MCF 10A (cell line): ENCODE results near the gene TMEFF2. TPM values are rescaled to one million over a fixed set of nuclear protein-coding genes. Genes with fewer than 3 reads are reported as not detected.

Source experiments
- BruUV-seq: library from RNA; stranded (reverse); fragments of 400-500 nt; replicated peaks from 2 replicates; lab custom pipeline; 2021; lab: Mats Ljungman, UMichigan
- CTCF ChIA-PET: fragments of 300-600 bp; sonication (Branson Sonifier 250); formaldehyde crosslinking; extraction: SDS; loops from one replicate; lab custom pipeline; 2021; ENCODE audit warnings: antibody characterized with exemption, inconsistent platforms; lab: Yijun Ruan, JAX
- POLR2A ChIA-PET: fragments of 300-600, 350-650 bp; sonication (Branson Sonifier 250); formaldehyde crosslinking; extraction: SDS; loops from one replicate; lab custom pipeline; 2020; ENCODE audit warnings: antibody characterized with exemption, inconsistent platforms; lab: Yijun Ruan, JAX
- DNase-seq: peaks from one replicate; pipeline ENCODE4 v3.0.0-alpha.2; 2018; ENCODE audit not compliant: unreplicated experiment
- H3K27ac Mint-ChIP-seq: one replicate; pipeline ENCODE4 v1.8.0; 2022; ENCODE audit warnings: mild to moderate bottlenecking, low read depth, mixed read lengths; ENCODE audit not compliant: unreplicated experiment
- H3K27me3 Mint-ChIP-seq: one replicate; pipeline ENCODE4 v1.8.0; 2022; ENCODE audit warnings: mixed read lengths; ENCODE audit not compliant: insufficient read depth, unreplicated experiment
- H3K36me3 Mint-ChIP-seq: one replicate; pipeline ENCODE4 v1.8.0; 2022; ENCODE audit warnings: mild to moderate bottlenecking, moderate library complexity, mixed read lengths; ENCODE audit not compliant: insufficient read depth, unreplicated experiment
- H3K4me1 Mint-ChIP-seq: one replicate; pipeline ENCODE4 v1.8.0; 2022; ENCODE audit warnings: mixed read lengths; ENCODE audit not compliant: insufficient read depth, unreplicated experiment
- H3K4me3 Mint-ChIP-seq: one replicate; pipeline ENCODE4 v1.8.0; 2022; ENCODE audit warnings: mild to moderate bottlenecking, moderate library complexity, mixed read lengths; ENCODE audit not compliant: unreplicated experiment
- H3K9me3 Mint-ChIP-seq: one replicate; pipeline ENCODE4 v1.8.0; 2022; ENCODE audit warnings: mixed read lengths; ENCODE audit not compliant: unreplicated experiment
- CTCF ChIP-seq: fragments of 200-600 bp; IDR thresholded peaks from one replicate; pipeline ENCODE4 v1.8.0; 2022; ENCODE audit warnings: antibody characterized with exemption, mild to moderate bottlenecking; ENCODE audit not compliant: unreplicated experiment
- intact Hi-C: fragments of 100-400 bp; cut with micrococcal nuclease; formaldehyde crosslinking; loops from 2 replicates; pipeline ENCODE4 v1.14.1; 2022
- total RNA-seq: library from RNA; stranded (reverse); gene quantifications from 2 replicates; pipeline ENCODE4 v1.2.3, GENCODE V29; 2022

Gene TMEFF2
- total RNA-seq, 1 experiment from 2014 or later: not detected

DNA sequence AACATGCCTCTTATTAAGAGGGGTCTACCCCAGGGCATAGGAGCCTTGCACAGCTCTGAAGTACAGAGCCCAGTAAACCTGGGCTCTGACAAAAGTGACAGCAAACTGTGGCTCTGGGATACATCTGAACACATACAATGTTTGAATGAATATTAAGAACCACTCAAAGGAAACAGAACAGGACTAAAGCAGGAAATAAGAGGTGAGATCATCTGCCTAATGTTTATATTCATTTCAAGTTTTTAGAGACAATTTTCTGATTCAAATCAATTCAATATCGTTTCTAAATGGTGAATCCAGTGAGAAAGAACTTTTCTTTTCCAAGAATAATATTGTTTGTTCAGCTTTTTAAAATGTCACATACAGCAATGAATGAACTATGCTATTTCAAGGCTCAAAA, 211.1 kb downstream of the TMEFF2 start:
- CTCF ChIA-PET: no interaction called here
- H3K36me3 Mint-ChIP-seq: peaks cover 5% of the 10 kb centered on the region
- no TSS peak for BruUV-seq
- TF ChIP-seq CTCF: no peak
- H3K27me3 Mint-ChIP-seq: no peaks in the 10 kb centered on the region
- H3K4me1 Mint-ChIP-seq: peaks cover 16% of the 10 kb centered on the region
- no peak for DNase-seq
- H3K4me3 Mint-ChIP-seq: no peak overlapping the region
- POLR2A ChIA-PET: interaction anchor here (0.6 kb wide), 1 partner anchor 70 kb away, joined by 3 read pairs; no protein-coding TSS in a partner anchor
- intact Hi-C loops: no loop called here
- no peak overlapping the region for H3K27ac Mint-ChIP-seq
- no peaks in the 10 kb centered on the region for H3K9me3 Mint-ChIP-seq

- BruUV-seq: no TSS peak
- Mint-ChIP-seq H3K9me3 (no peaks in the 10 kb centered on the region), H3K27ac (no peak overlapping the region), H3K36me3 (peaks cover 5% of the 10 kb centered on the region), H3K4me1 (peaks cover 16% of the 10 kb centered on the region), H3K27me3 (no peaks in the 10 kb centered on the region), H3K4me3 (no peak overlapping the region)
- TF ChIP-seq CTCF: no peak
- POLR2A ChIA-PET: interaction anchor here (0.8 kb wide), 1 partner anchor 113 kb away, joined by 4 read pairs; no protein-coding TSS in a partner anchor
- no peak for DNase-seq
- CTCF ChIA-PET: no interaction called here
- intact Hi-C loops: no loop called here
Observed at GRCh38 chr2:191983186-191983585, 211.5 kb downstream of the TMEFF2 start.

DNA sequence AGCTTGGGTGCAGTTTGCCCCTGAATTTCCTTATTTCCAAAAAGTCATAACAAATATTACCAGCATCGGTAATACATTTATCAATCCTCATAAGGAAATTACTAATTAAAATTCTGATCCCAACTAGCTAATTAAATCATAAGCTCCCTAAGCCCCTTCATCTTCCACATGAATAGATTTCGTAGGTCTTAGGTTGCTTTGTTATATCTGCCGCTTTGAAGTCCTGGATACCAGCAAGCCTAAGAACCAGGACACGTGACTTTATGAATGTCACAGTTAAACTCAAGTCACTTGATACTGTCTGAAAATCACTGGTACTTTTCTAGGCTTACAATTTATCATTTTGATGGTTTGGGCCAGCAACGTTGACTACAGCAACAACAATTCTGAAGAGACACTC, 213.0 kb downstream of the TMEFF2 start:
- Mint-ChIP-seq H3K4me1 (peaks cover 16% of the 10 kb centered on the region), H3K27me3 (no peaks in the 10 kb centered on the region), H3K36me3 (peaks cover 5% of the 10 kb centered on the region), H3K27ac (no peak overlapping the region), H3K4me3 (no peak overlapping the region), H3K9me3 (no peaks in the 10 kb centered on the region)
- CTCF ChIA-PET: no interaction called here
- no TSS peak for BruUV-seq
- intact Hi-C loops: no loop called here
- TF ChIP-seq CTCF: no peak
- POLR2A ChIA-PET: interaction anchor here (0.6 kb wide), 1 partner anchor 37 kb away, joined by 3 read pairs; no protein-coding TSS in a partner anchor
- DNase-seq: no peak

- no peak for TF ChIP-seq CTCF
- no TSS peak for BruUV-seq
- CTCF ChIA-PET: interaction anchor here (0.7 kb wide), 1 partner anchor 182 kb away, joined by 5 read pairs; no protein-coding TSS in a partner anchor
- no peak overlapping the region for H3K27ac Mint-ChIP-seq
- peaks cover 5% of the 10 kb centered on the region for H3K36me3 Mint-ChIP-seq
- POLR2A ChIA-PET: no interaction called here
- no peaks in the 10 kb centered on the region for H3K9me3 Mint-ChIP-seq
- H3K4me3 Mint-ChIP-seq: no peak overlapping the region
- H3K27me3 Mint-ChIP-seq: no peaks in the 10 kb centered on the region
- no peak for DNase-seq
- intact Hi-C loops: no loop called here
- H3K4me1 Mint-ChIP-seq: peaks cover 16% of the 10 kb centered on the region
Observed at GRCh38 chr2:191980483-191980882, 214.2 kb downstream of the TMEFF2 start.
